ENCODE data around the gene ZFAND4. TPM values are rescaled to one million over a fixed set of nuclear protein-coding genes. Genes with fewer than 3 reads are reported as not detected.
"Not testable (repeated sequence)": the region's sequence is repeated elsewhere in the genome, so short reads cannot be mapped to it uniquely, and the experiment has no call there.

ZFAND4 gene
- total and polyA plus RNA-seq, 2 donors (not counting 1 experiment from before 2014, with no cell fraction given): 2.5 to 9.6 TPM

- Histone ChIP-seq H3K36me3 (ENCODE audit: control insufficient read depth, insufficient read depth, low read length) (no peaks in the 10 kb centered on the region), H3K4me1 (ENCODE audit: control insufficient read depth, extremely low read depth, insufficient read depth, low read length) (no peaks in the 10 kb centered on the region), H3K27ac (ENCODE audit: insufficient read depth, low read length) (no peak overlapping the region), H4K20me1 (ENCODE audit: control insufficient read depth, extremely low read depth, insufficient read depth, low read length) (no peaks in the 10 kb centered on the region), H3K4me3 (replicated peaks in 1 of 4; ENCODE audit: control extremely low read depth in 1 of 4, insufficient read depth in 1 of 4, low read depth in 3 of 4, low read length in 4 of 4) (no peak overlapping the region), H2AFZ (ENCODE audit: low read length) (no peak overlapping the region), H3K79me2 (ENCODE audit: control insufficient read depth, insufficient read depth, low read length) (no peaks in the 10 kb centered on the region), H3K4me2 (ENCODE audit: extremely low read depth, insufficient read depth, low read length) (no peak overlapping the region), H3K9ac (ENCODE audit: insufficient read depth, low read length) (no peak overlapping the region), H3K27me3 (ENCODE audit: control insufficient read depth, insufficient read depth, low read length) (no peaks in the 10 kb centered on the region), H3K9me3 (ENCODE audit: control insufficient read depth, insufficient read depth, low read depth, low read length) (no peaks in the 10 kb centered on the region)
- no peak for DNase-seq (ENCODE audit: low read depth in 2 of 2)
- TF ChIP-seq CTCF (conservative IDR thresholded peaks at IDR 0.05 in 1 of 2, IDR thresholded peaks at IDR 0.05 in 1 of 2; ENCODE audit: low read depth in 1 of 2, low read length in 2 of 2): no peak
- TF ChIP-seq EZH2 (IDR thresholded peaks at IDR 0.05; ENCODE audit: low read length, missing control alignments): no peak
Observed at GRCh38 chr10:45660876-45661411, 11.6 kb downstream of the ZFAND4 start.

- H3K9me3 ChIP-seq (ENCODE audit: control insufficient read depth, insufficient read depth, low read depth, low read length): no peaks in the 10 kb centered on the region
- no peaks in the 10 kb centered on the region for H3K79me2 ChIP-seq (ENCODE audit: control insufficient read depth, insufficient read depth, low read length)
- no peaks in the 10 kb centered on the region for H3K36me3 ChIP-seq (ENCODE audit: control insufficient read depth, insufficient read depth, low read length)
- H3K9ac ChIP-seq (ENCODE audit: insufficient read depth, low read length): no peak overlapping the region
- no peak for DNase-seq (ENCODE audit: low read depth in 2 of 2)
- H3K4me1 ChIP-seq (ENCODE audit: control insufficient read depth, extremely low read depth, insufficient read depth, low read length): no peaks in the 10 kb centered on the region
- no peak overlapping the region for H2AFZ ChIP-seq (ENCODE audit: low read length)
- TF ChIP-seq EZH2 (IDR thresholded peaks at IDR 0.05; ENCODE audit: low read length, missing control alignments) (no peak), CTCF (conservative IDR thresholded peaks at IDR 0.05 in 1 of 2, IDR thresholded peaks at IDR 0.05 in 1 of 2; ENCODE audit: low read depth in 1 of 2, low read length in 2 of 2) (no peak)
- no peak overlapping the region for H3K4me2 ChIP-seq (ENCODE audit: extremely low read depth, insufficient read depth, low read length)
- no peaks in the 10 kb centered on the region for H4K20me1 ChIP-seq (ENCODE audit: control insufficient read depth, extremely low read depth, insufficient read depth, low read length)
- H3K4me3 ChIP-seq (replicated peaks in 1 of 4; ENCODE audit: control extremely low read depth in 1 of 4, insufficient read depth in 1 of 4, low read depth in 3 of 4, low read length in 4 of 4): no peak overlapping the region
- H3K27me3 ChIP-seq (ENCODE audit: control insufficient read depth, insufficient read depth, low read length): no peaks in the 10 kb centered on the region
- no peak overlapping the region for H3K27ac ChIP-seq (ENCODE audit: insufficient read depth, low read length)
Observed at GRCh38 chr10:45657033-45657926, 15.3 kb downstream of the ZFAND4 start.

DNA sequence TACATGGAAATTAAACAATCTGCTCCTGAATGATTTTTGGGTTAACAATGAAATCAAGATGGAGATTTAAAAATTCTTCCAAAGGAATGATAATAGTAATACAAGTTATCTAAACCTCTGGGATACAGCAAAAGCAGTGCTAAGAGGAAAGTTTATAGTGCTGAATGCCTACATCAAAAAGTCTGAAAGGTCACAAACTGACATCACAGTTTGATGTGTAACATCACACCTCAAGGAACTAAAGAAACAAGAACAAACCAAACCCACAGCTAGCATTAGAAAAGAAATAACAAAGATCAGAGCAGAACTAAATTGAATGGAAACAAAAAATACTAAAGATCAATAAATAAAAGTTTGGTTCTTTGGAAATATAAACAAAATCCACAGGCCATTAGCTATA lies 17.4 kb downstream of the ZFAND4 start:
- Histone ChIP-seq H3K4me2 (ENCODE audit: extremely low read depth, insufficient read depth, low read length) (no peak overlapping the region), H3K36me3 (ENCODE audit: control insufficient read depth, insufficient read depth, low read length) (no peaks in the 10 kb centered on the region)
- TF ChIP-seq EZH2 (IDR thresholded peaks at IDR 0.05; ENCODE audit: low read length, missing control alignments) (no peak), CTCF (conservative IDR thresholded peaks at IDR 0.05 in 1 of 2, IDR thresholded peaks at IDR 0.05 in 1 of 2; ENCODE audit: low read depth in 1 of 2, low read length in 2 of 2) (no peak)

DNA sequence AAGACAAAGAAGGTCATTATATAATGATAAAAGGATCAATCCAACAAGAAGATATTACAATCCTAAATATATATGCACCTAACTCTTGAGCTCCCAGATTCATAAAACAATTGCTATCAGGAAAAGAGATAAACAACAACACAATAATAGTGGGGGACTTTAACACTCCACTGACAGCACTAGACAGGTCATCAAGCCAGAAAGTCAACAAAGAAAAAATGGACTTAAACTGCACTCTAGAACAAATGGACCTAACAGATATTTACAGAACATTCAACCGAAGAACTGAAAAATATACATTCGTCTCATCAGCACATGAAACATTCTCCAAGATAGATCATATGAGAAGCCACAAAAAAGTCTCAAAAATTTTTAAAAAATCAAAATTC lies 17.8 kb downstream of the ZFAND4 start:
- not testable (repeated sequence) for H2AFZ ChIP-seq (ENCODE audit: low read length); H3K79me2 ChIP-seq (ENCODE audit: control insufficient read depth, insufficient read depth, low read length); H3K4me2 ChIP-seq (ENCODE audit: extremely low read depth, insufficient read depth, low read length); H3K27ac ChIP-seq (ENCODE audit: insufficient read depth, low read length); H3K9me3 ChIP-seq (ENCODE audit: control insufficient read depth, insufficient read depth, low read depth, low read length); H3K4me1 ChIP-seq (ENCODE audit: control insufficient read depth, extremely low read depth, insufficient read depth, low read length); H4K20me1 ChIP-seq (ENCODE audit: control insufficient read depth, extremely low read depth, insufficient read depth, low read length); H3K9ac ChIP-seq (ENCODE audit: insufficient read depth, low read length); H3K36me3 ChIP-seq (ENCODE audit: control insufficient read depth, insufficient read depth, low read length); H3K4me3 ChIP-seq (replicated peaks in 1 of 4; ENCODE audit: control extremely low read depth in 1 of 4, insufficient read depth in 1 of 4, low read depth in 3 of 4, low read length in 4 of 4); H3K27me3 ChIP-seq (ENCODE audit: control insufficient read depth, insufficient read depth, low read length); DNase-seq (ENCODE audit: low read depth in 2 of 2)

More for the DNA sequence above, 17.4 kb downstream of the ZFAND4 start:
- Histone ChIP-seq H3K79me2 (ENCODE audit: control insufficient read depth, insufficient read depth, low read length) (no peaks in the 10 kb centered on the region), H3K9ac (ENCODE audit: insufficient read depth, low read length) (no peak overlapping the region), H3K9me3 (ENCODE audit: control insufficient read depth, insufficient read depth, low read depth, low read length) (no peaks in the 10 kb centered on the region), H3K27me3 (ENCODE audit: control insufficient read depth, insufficient read depth, low read length) (no peaks in the 10 kb centered on the region), H3K27ac (ENCODE audit: insufficient read depth, low read length) (no peak overlapping the region), H2AFZ (ENCODE audit: low read length) (no peak overlapping the region), H3K4me1 (ENCODE audit: control insufficient read depth, extremely low read depth, insufficient read depth, low read length) (no peaks in the 10 kb centered on the region), H4K20me1 (ENCODE audit: control insufficient read depth, extremely low read depth, insufficient read depth, low read length) (no peaks in the 10 kb centered on the region), H3K4me3 (replicated peaks in 1 of 4; ENCODE audit: control extremely low read depth in 1 of 4, insufficient read depth in 1 of 4, low read depth in 3 of 4, low read length in 4 of 4) (no peak overlapping the region)
- no peak for DNase-seq (ENCODE audit: low read depth in 2 of 2)

Measured in fibroblast of lung (primary cell).